Fibroblast of lung (primary cell): ENCODE data around the gene FBXO17.

Source experiments
- CTCF ChIP-seq, 2 donors: IDR thresholded peaks in 1 of 2; conservative IDR thresholded peaks in 1 of 2; 1 replicate in 1 of 2; 2 replicates in 1 of 2; pipeline ENCODE4 v1.5.1; 2011 to 2012; ENCODE audit warnings: low read length in 2 of 2, control low read depth in 1 of 2, inconsistent platforms in 1 of 2, low read depth in 1 of 2, mild to moderate bottlenecking in 1 of 2
- EZH2 ChIP-seq: IDR thresholded peaks from 2 replicates; pipeline ENCODE4 v1.5.1; 2012; ENCODE audit warnings: low read length, control low read depth, mild to moderate bottlenecking; ENCODE audit errors: missing control alignments

DNA sequence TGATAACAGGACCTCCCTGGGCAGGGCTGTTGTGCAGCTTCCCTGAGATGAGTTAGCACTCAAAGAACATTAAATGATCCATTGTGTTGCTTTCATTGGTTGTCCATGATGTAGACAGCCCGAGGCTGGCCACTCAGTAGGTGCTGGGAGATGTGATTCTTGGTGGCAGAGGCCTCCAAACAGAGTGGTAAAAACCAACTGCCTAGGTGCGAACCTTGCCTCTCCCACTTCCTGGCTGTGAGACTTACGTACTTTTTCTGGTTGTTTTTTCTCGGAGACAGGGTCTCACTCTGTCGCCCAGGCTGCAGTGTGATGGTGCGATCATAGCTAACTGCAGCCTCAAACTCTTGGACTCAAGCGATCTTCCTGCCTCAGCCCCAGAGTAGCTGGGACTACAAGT lies 51.2 kb downstream of the FBXO17 start:
- no peak for TF ChIP-seq CTCF (conservative IDR thresholded peaks at IDR 0.05 in 1 of 2, IDR thresholded peaks at IDR 0.05 in 1 of 2; ENCODE audit: low read depth in 1 of 2, low read length in 2 of 2)
- no peak for TF ChIP-seq EZH2
